Astrocyte (in vitro differentiated cells and primary cell): ENCODE measurements around the gene RMND5B. TPM values are rescaled to one million over a fixed set of nuclear protein-coding genes. Genes with fewer than 3 reads are reported as not detected.

Experiments
- DNase-seq: peaks from one replicate; pipeline ENCODE4 v3.0.0-alpha.2; 2010; ENCODE audit warnings: low read depth
- FAIRE-seq: peaks from 2 replicates; lab custom pipeline; 2011; peaks lifted over from hg19 to GRCh38; lab: Jason Lieb, UNC
- H2AFZ ChIP-seq: 2 replicates; pipeline ENCODE4 v1.6.0; 2012; ENCODE audit warnings: low read depth, low read length, inconsistent platforms
- H3K27ac ChIP-seq: 2 replicates; pipeline ENCODE4 v1.5.1; 2011; ENCODE audit warnings: low read depth, low read length, inconsistent platforms
- H3K27me3 ChIP-seq: 2 replicates; pipeline ENCODE4 v1.6.0; 2011; ENCODE audit warnings: low read length, inconsistent platforms; ENCODE audit not compliant: insufficient read depth
- H3K36me3 ChIP-seq: 2 replicates; pipeline ENCODE4 v1.5.1; 2011; ENCODE audit warnings: low read length, inconsistent platforms; ENCODE audit not compliant: insufficient read depth
- H3K4me1 ChIP-seq: 2 replicates; pipeline ENCODE4 v1.5.1; 2011; ENCODE audit warnings: low read length, inconsistent platforms; ENCODE audit not compliant: insufficient read depth
- H3K4me2 ChIP-seq: 2 replicates; pipeline ENCODE4 v1.6.0; 2012; ENCODE audit warnings: low read length, inconsistent platforms
- H3K4me3 ChIP-seq: 2 replicates; pipeline ENCODE4 v1.5.1; 2011; ENCODE audit warnings: low read depth, mild to moderate bottlenecking, low read length, inconsistent platforms; ENCODE audit not compliant: insufficient read depth
- H3K79me2 ChIP-seq: 2 replicates; pipeline ENCODE4 v1.6.0; 2012; ENCODE audit warnings: mild to moderate bottlenecking, low read length, inconsistent platforms; ENCODE audit not compliant: insufficient read depth
- H3K9ac ChIP-seq: 2 replicates; pipeline ENCODE4 v1.6.0; 2012; ENCODE audit warnings: mild to moderate bottlenecking, low read length, inconsistent platforms
- H3K9me3 ChIP-seq: 2 replicates; pipeline ENCODE4 v1.5.1; 2012; ENCODE audit warnings: low read depth, mild to moderate bottlenecking, low read length, inconsistent platforms; ENCODE audit not compliant: insufficient read depth
- H4K20me1 ChIP-seq: 2 replicates; pipeline ENCODE4 v1.6.0; 2012; ENCODE audit warnings: low read length, inconsistent platforms; ENCODE audit not compliant: insufficient read depth
- H3K27ac Mint-ChIP-seq: one replicate; pipeline ENCODE4 v1.8.0; 2021; ENCODE audit warnings: mild to moderate bottlenecking, mixed read lengths; ENCODE audit not compliant: unreplicated experiment
- H3K27me3 Mint-ChIP-seq: one replicate; pipeline ENCODE4 v1.8.0; 2021; ENCODE audit warnings: low read depth, mixed read lengths; ENCODE audit not compliant: unreplicated experiment
- H3K36me3 Mint-ChIP-seq: one replicate; pipeline ENCODE4 v1.8.0; 2021; ENCODE audit warnings: low read depth, mixed read lengths; ENCODE audit not compliant: unreplicated experiment
- H3K4me1 Mint-ChIP-seq: one replicate; pipeline ENCODE4 v1.8.0; 2021; ENCODE audit warnings: low read depth, mixed read lengths; ENCODE audit not compliant: unreplicated experiment
- H3K4me3 Mint-ChIP-seq: one replicate; pipeline ENCODE4 v1.8.0; 2021; ENCODE audit warnings: mild to moderate bottlenecking, moderate library complexity, mixed read lengths; ENCODE audit not compliant: unreplicated experiment
- H3K9me3 Mint-ChIP-seq: one replicate; pipeline ENCODE4 v1.8.0; 2021; ENCODE audit warnings: mild to moderate bottlenecking, mixed read lengths; ENCODE audit not compliant: unreplicated experiment
- EZH2 ChIP-seq: IDR thresholded peaks from 2 replicates; pipeline ENCODE4 v1.6.1; 2012; ENCODE audit warnings: mild to moderate bottlenecking, low read length, inconsistent platforms; ENCODE audit not compliant: insufficient read depth
- total RNA-seq: library from RNA; stranded (reverse); gene quantifications from 2 replicates; pipeline ENCODE4 v1.2.1, GENCODE V29; 2021
- TF ChIP-seq, protein P1 (sequence below): IDR thresholded peaks from 2 replicates; pipeline ENCODE4 v1.5.1; 2011; ENCODE audit warnings: low read depth, mild to moderate bottlenecking, inconsistent platforms, low read length, moderate library complexity; ENCODE audit not compliant: insufficient read depth

The RMND5B gene
- total RNA-seq, 1 donor from 2014 or later, result 14.3 TPM

DNA sequence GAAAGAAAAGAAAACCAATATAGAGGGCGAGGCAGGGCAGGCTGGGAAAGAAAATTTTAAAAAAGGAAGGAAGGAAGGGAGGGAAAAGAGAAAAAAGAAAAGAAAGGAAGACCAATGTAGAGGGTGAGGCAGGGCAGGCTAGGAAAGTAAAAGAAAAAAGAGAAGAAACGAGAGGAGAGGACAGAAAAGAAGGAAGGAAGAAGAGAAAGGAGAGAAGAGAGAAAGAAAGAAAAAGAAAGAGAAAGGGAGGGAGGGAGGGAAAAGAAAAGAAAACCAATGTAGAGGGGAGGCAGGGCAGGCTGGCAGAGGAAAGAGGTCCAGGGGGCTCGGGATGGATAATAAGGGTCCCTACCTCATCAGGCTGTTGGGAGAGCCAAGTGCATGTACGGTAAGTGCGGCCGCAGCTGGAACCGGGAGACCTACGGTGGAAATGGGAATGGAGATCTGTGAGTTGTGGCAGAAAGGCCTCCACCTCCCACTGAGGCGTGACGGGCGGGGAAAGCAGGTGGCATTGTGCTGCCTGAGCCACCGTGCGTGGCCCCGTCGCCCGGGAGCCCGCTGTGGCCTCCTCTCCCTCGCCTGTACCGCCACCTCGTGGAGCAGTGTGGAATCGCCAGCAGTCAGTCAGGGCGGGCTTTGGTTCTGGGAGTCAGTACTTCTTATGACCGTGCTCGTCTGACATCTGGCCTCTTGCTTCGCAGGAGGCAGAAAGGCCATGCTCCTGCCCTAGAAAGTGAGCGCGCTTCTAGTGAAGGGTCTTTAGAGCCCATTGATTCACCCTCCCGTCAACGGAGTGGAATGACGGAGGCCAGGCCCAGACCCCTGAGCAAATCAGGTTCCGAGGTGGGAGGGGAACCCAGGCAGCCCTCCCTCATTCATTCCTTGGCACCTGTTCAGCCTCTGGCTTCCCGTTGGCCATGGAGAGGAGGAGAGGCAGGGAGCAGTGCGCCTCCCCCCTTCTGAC, 33.2 kb downstream of the RMND5B start:
- Histone ChIP-seq H3K9me3 (no peaks in the 10 kb centered on the region), H3K4me1 (peaks cover 5% of the 10 kb centered on the region), H3K27ac (no peak overlapping the region), H3K27me3 (peaks cover 20% of the 10 kb centered on the region), H3K79me2 (no peaks in the 10 kb centered on the region), H2AFZ (peak overlapping the region; percentile 76), H4K20me1 (no peaks in the 10 kb centered on the region), H3K4me3 (no peak overlapping the region), H3K36me3 (no peaks in the 10 kb centered on the region), H3K9ac (no peak overlapping the region), H3K4me2 (peak overlapping the region; percentile 77)
- DNase-seq, result peak; percentile 18
- Mint-ChIP-seq H3K9me3 (no peaks in the 10 kb centered on the region), H3K27me3 (peaks cover 33% of the 10 kb centered on the region), H3K4me3 (no peak overlapping the region), H3K4me1 (no peaks in the 10 kb centered on the region), H3K36me3 (no peaks in the 10 kb centered on the region), H3K27ac (no peak overlapping the region)
- no peak for FAIRE-seq
- no peak for TF ChIP-seq EZH2
- TF ChIP-seq, protein P1, sequence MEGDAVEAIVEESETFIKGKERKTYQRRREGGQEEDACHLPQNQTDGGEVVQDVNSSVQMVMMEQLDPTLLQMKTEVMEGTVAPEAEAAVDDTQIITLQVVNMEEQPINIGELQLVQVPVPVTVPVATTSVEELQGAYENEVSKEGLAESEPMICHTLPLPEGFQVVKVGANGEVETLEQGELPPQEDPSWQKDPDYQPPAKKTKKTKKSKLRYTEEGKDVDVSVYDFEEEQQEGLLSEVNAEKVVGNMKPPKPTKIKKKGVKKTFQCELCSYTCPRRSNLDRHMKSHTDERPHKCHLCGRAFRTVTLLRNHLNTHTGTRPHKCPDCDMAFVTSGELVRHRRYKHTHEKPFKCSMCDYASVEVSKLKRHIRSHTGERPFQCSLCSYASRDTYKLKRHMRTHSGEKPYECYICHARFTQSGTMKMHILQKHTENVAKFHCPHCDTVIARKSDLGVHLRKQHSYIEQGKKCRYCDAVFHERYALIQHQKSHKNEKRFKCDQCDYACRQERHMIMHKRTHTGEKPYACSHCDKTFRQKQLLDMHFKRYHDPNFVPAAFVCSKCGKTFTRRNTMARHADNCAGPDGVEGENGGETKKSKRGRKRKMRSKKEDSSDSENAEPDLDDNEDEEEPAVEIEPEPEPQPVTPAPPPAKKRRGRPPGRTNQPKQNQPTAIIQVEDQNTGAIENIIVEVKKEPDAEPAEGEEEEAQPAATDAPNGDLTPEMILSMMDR, result peak; percentile 88

DNA sequence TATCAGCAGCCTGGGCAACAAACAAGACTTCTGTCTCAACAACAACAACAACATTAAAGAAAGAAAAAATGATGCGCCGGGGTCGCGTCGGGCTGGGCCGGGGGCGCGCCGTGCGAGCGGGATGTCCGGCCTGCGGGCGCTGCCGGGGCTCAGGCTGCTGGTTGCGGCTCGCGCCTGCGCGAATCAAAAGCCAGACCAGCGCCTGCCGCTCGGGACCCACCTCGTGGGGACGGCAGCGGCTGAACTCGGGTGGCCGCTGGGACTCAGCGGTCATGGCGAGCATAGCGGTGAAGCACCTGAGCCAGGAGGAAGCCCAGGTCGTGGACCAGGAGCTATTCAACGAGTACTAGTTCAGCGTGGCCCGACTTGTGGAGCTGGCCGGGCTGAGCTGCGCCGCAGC, 34.8 kb downstream of the RMND5B start:
- Mint-ChIP-seq H3K4me1 (no peaks in the 10 kb centered on the region), H3K36me3 (no peaks in the 10 kb centered on the region), H3K27me3 (peaks cover 31% of the 10 kb centered on the region), H3K27ac (no peak overlapping the region), H3K9me3 (no peaks in the 10 kb centered on the region), H3K4me3 (no peak overlapping the region)
- Histone ChIP-seq H3K4me2 (peak overlapping the region; percentile 39), H3K4me3 (no peak overlapping the region), H3K9ac (no peak overlapping the region), H3K27me3 (peaks cover 20% of the 10 kb centered on the region), H3K9me3 (no peaks in the 10 kb centered on the region), H2AFZ (no peak overlapping the region), H3K27ac (no peak overlapping the region), H4K20me1 (no peaks in the 10 kb centered on the region), H3K79me2 (no peaks in the 10 kb centered on the region), H3K4me1 (peaks cover 5% of the 10 kb centered on the region), H3K36me3 (no peaks in the 10 kb centered on the region)
- TF ChIP-seq, protein P1, result no peak
- DNase-seq (no peak), FAIRE-seq (no peak)

DNA sequence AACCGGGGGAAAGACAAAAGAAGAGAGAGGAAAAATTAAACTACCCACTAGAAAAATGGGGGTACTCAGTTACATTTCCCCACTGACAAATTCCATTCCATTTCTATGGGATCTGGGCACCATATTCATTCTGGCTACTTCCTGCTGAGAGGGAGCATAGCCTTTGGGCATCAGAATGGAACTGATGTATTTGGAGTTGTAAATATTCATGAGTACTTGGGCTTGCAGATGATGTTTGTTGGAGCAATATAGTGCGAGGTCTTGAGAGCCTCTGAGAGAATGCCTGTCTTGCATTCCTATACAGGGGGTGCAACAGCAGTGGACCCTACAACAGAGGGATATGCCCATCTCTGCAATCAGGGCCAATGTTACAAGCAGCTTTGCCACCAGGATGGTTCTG, 39.6 kb downstream of the RMND5B start:
- DNase-seq (no peak), FAIRE-seq (no peak)
- Histone ChIP-seq H3K36me3 (no peaks in the 10 kb centered on the region), H4K20me1 (no peaks in the 10 kb centered on the region), H3K27ac (no peak overlapping the region), H2AFZ (no peak overlapping the region), H3K9ac (no peak overlapping the region), H3K79me2 (no peaks in the 10 kb centered on the region), H3K4me2 (no peak overlapping the region), H3K4me1 (no peaks in the 10 kb centered on the region), H3K27me3 (peaks cover 11% of the 10 kb centered on the region), H3K4me3 (no peak overlapping the region), H3K9me3 (no peaks in the 10 kb centered on the region)
- H3K9me3 Mint-ChIP-seq, result no peaks in the 10 kb centered on the region
- H3K27me3 Mint-ChIP-seq, result no peaks in the 10 kb centered on the region
- H3K27ac Mint-ChIP-seq, result no peak overlapping the region
- no peak overlapping the region for H3K4me3 Mint-ChIP-seq
- H3K36me3 Mint-ChIP-seq, result no peaks in the 10 kb centered on the region
- TF ChIP-seq, protein P1, result no peak
- TF ChIP-seq EZH2, result no peak
- H3K4me1 Mint-ChIP-seq, result no peaks in the 10 kb centered on the region
